SK-N-SH (cell line): Measurements from ENCODE around the gene ZBTB34. TPM values are rescaled to one million over a fixed set of nuclear protein-coding genes. Genes with fewer than 3 reads are reported as not detected.

ENCODE experiments used
- CTCF ChIA-PET: fragments of 300-600, 350-600 bp; formaldehyde crosslinking; extraction: SDS; loops from one replicate; lab custom pipeline; 2021; lab: Yijun Ruan, JAX
- POLR2A ChIA-PET: fragments of 350-600 bp; sonication (Branson Sonifier 250); formaldehyde crosslinking; extraction: SDS; loops from one replicate; lab custom pipeline; 2020; ENCODE audit warnings: antibody characterized with exemption, inconsistent platforms; lab: Yijun Ruan, JAX
- DNase-seq: peaks from one replicate; pipeline ENCODE4 v3.0.0; 2012
- H2AFZ ChIP-seq: fragments of 200-600 bp; sonication (generic); 2 replicates; pipeline ENCODE4 v1.8.1; 2016; ENCODE audit warnings: antibody characterized with exemption, mild to moderate bottlenecking, low read depth
- H3F3A ChIP-seq: fragments of 200-600 bp; sonication (generic); replicated peaks from 2 replicates; pipeline ENCODE3; 2016; ENCODE audit warnings: antibody characterized with exemption, mild to moderate bottlenecking; ENCODE audit not compliant: insufficient read depth
- H3K27ac ChIP-seq, 2 experiments: fragments of 200-500 bp in 1 of 2; fragments of 200-600 bp in 1 of 2; sonication (Bioruptor generic) in 1 of 2; sonication (generic), shearing (Covaris generic) in 1 of 2; 2 replicates each; pipeline versions ENCODE4 v1.5.1 to v1.6.1; 2014 to 2016; ENCODE audit warnings: low read depth in 2 of 2, inconsistent platforms in 1 of 2, low read length in 1 of 2, mild to moderate bottlenecking in 1 of 2, mixed read lengths in 1 of 2
- H3K27me3 ChIP-seq: fragments of 200-600 bp; sonication (generic), shearing (Covaris generic); 2 replicates; pipeline ENCODE4 v1.6.1; 2016; ENCODE audit warnings: mixed run types; ENCODE audit not compliant: insufficient read depth
- H3K36me3 ChIP-seq, 2 experiments: fragments of 200-500 bp in 1 of 2; fragments of 200-600 bp in 1 of 2; sonication (Bioruptor generic) in 1 of 2; sonication (generic) in 1 of 2; replicated peaks in 1 of 2; 2 replicates each; pipeline versions ENCODE3 to v1.5.1; 2014 to 2016; ENCODE audit warnings: low read length in 1 of 2, mild to moderate bottlenecking in 1 of 2; ENCODE audit not compliant: insufficient read depth in 2 of 2, control insufficient read depth in 1 of 2
- H3K4me1 ChIP-seq, 2 experiments: fragments of 200-500 bp in 1 of 2; fragments of 200-600 bp in 1 of 2; sonication (Bioruptor generic) in 1 of 2; sonication (generic), shearing (Covaris generic) in 1 of 2; 2 replicates each; pipeline versions ENCODE4 v1.5.1 to v1.6.1; 2014 to 2016; ENCODE audit warnings: low read depth in 1 of 2, low read length in 1 of 2, mixed run types in 1 of 2; ENCODE audit not compliant: insufficient read depth in 2 of 2, control insufficient read depth in 1 of 2
- H3K4me2 ChIP-seq: fragments of 200-600 bp; sonication (generic), shearing (Covaris generic); 2 replicates; pipeline ENCODE4 v1.6.1; 2017; ENCODE audit warnings: mixed run types
- H3K4me3 ChIP-seq, 2 experiments: fragments of 200-500 bp in 1 of 2; fragments of 200-600 bp in 1 of 2; sonication (Bioruptor generic) in 1 of 2; sonication (generic), shearing (Covaris generic) in 1 of 2; 2 replicates each; pipeline versions ENCODE4 v1.5.1 to v1.8.1; 2014 to 2016; ENCODE audit warnings: low read depth in 2 of 2, inconsistent platforms in 1 of 2, low read length in 1 of 2, mild to moderate bottlenecking in 1 of 2, mixed read lengths in 1 of 2, moderate library complexity in 1 of 2
- H3K79me2 ChIP-seq: fragments of 200-600 bp; sonication (generic); 2 replicates; pipeline ENCODE4 v1.8.1; 2017; ENCODE audit warnings: mild to moderate bottlenecking; ENCODE audit not compliant: insufficient read depth
- H3K9ac ChIP-seq: fragments of 200-600 bp; sonication (generic); 2 replicates; pipeline ENCODE4 v1.6.1; 2017; ENCODE audit warnings: mixed run types
- H3K9me2 ChIP-seq: fragments of 200-600 bp; sonication (generic); 2 replicates; pipeline ENCODE4 v1.6.1; 2017; ENCODE audit warnings: mixed run types
- H3K9me3 ChIP-seq: fragments of 200-600 bp; sonication (generic); 2 replicates; pipeline ENCODE4 v1.6.1; 2017; ENCODE audit warnings: mixed run types, mild to moderate bottlenecking, moderate library complexity
- H4K20me1 ChIP-seq: fragments of 200-600 bp; sonication (generic); 2 replicates; pipeline ENCODE4 v1.6.1; 2017; ENCODE audit warnings: mild to moderate bottlenecking, mixed run types; ENCODE audit not compliant: insufficient read depth
- ELF1 ChIP-seq: IDR thresholded peaks from 2 replicates; pipeline ENCODE4 v1.4.0; 2012
- EP300 ChIP-seq, 2 experiments: IDR thresholded peaks; 2 replicates each; pipeline versions ENCODE4 v1.4.0 to v1.6.1; 2012; ENCODE audit warnings: borderline replicate concordance in 1 of 2, low read depth in 1 of 2, low read length in 1 of 2
- EZH2phosphoT487 ChIP-seq: fragments of 200-600 bp; sonication (generic); IDR thresholded peaks from 2 replicates; pipeline ENCODE4 v1.6.1; 2017; ENCODE audit warnings: low read depth, mixed run types, mild to moderate bottlenecking, antibody characterized with exemption, moderate library complexity, borderline replicate concordance
- FOSL2 ChIP-seq: IDR thresholded peaks from 2 replicates; pipeline ENCODE4 v1.4.0; 2012; ENCODE audit warnings: low read depth, mild to moderate bottlenecking, moderate library complexity, borderline replicate concordance
- FOXM1 ChIP-seq: IDR thresholded peaks from 2 replicates; pipeline ENCODE4 v1.4.0; 2012; ENCODE audit warnings: low read depth, mild to moderate bottlenecking
- GABPA ChIP-seq: IDR thresholded peaks from 2 replicates; pipeline ENCODE4 v1.4.0; 2012; ENCODE audit warnings: low read depth, mild to moderate bottlenecking
- GATA2 ChIP-seq: sonication (generic); formaldehyde crosslinking; IDR thresholded peaks from 2 replicates; pipeline ENCODE4 v1.5.0; 2020; ENCODE audit warnings: mild to moderate bottlenecking, missing genetic modification reagents
- IRF3 ChIP-seq: fragments of 150-350 bp; IDR thresholded peaks from 2 replicates; pipeline ENCODE4 v1.6.1; 2016; ENCODE audit warnings: mild to moderate bottlenecking, low read depth, low read length
- MAX ChIP-seq: IDR thresholded peaks from 2 replicates; pipeline ENCODE4 v1.4.0; 2012; ENCODE audit warnings: low read depth
- MXI1 ChIP-seq: IDR thresholded peaks from 2 replicates; pipeline ENCODE4 v1.6.1; 2012; ENCODE audit warnings: mild to moderate bottlenecking, low read depth, low read length, improper control_type of control experiment
- NRF1 ChIP-seq: IDR thresholded peaks from 2 replicates; pipeline ENCODE4 v1.6.1; 2012; ENCODE audit warnings: low read depth, mild to moderate bottlenecking, low read length
- RAD21 ChIP-seq: IDR thresholded peaks from 2 replicates; pipeline ENCODE4 v1.6.1; 2012; ENCODE audit warnings: mild to moderate bottlenecking, low read length
- TCF12 ChIP-seq: IDR thresholded peaks from 2 replicates; pipeline ENCODE4 v1.4.0; 2012
- USF1 ChIP-seq: IDR thresholded peaks from 2 replicates; pipeline ENCODE4 v1.4.0; 2012; ENCODE audit warnings: low read depth, borderline replicate concordance
- USF2 ChIP-seq: fragments of 150-350 bp; IDR thresholded peaks from 2 replicates; pipeline ENCODE4 v1.6.1; 2017; ENCODE audit warnings: antibody characterized with exemption, low read length, low read depth, borderline replicate concordance
- WGBS: methylation state at CpG from one replicate; pipeline ENCODE4 v1.1.6; 2017; ENCODE audit warnings: low lambda C conversion rate; 5-methylcytosine and 5-hydroxymethylcytosine counted together
- polyA plus RNA-seq, 3 experiments: library from polyadenylated mRNA; depleted of rRNA; stranded (reverse); fragments of >200 nt; gene quantifications; 2 replicates each; pipeline ENCODE4 v1.2.3, GENCODE V29; 2012

The ZBTB34 gene
- polyA plus RNA-seq, 1 of the 3 experiments (the other 2 are of a cell fraction) = 2.9 TPM

GRCh38 chr9:126886034-126886822 is 25.8 kb downstream of the ZBTB34 start:
- Histone ChIP-seq H4K20me1 (peaks cover 29% of the 10 kb centered on the region), H3K9me2 (no peaks in the 10 kb centered on the region)
- TF ChIP-seq MAX (no peak), TCF12 (no peak), MXI1 (no peak), IRF3 (no peak), USF2 (no peak), RAD21 (no peak), GATA2 (CRISPR knock-in tag) (no peak), GABPA (no peak), EP300 (IDR thresholded peaks at IDR 0.05; ENCODE audit: borderline replicate concordance in 1 of 2, low read depth in 1 of 2, low read length in 1 of 2) (no peak), NRF1 (no peak), FOSL2 (no peak), EZH2phosphoT487 (no peak), FOXM1 (no peak), ELF1 (no peak), USF1 (no peak)
- TF ChIP-seq, all 33 proteins: peak for 0
- no peaks in the 10 kb centered on the region; a peak in 1 of 4 replicates for H3K4me1 ChIP-seq
- ChIA-PET POLR2A (no interaction called here), CTCF (no interaction called here)
- peaks cover 18 to 30% of the 10 kb centered on the region in 2 experiments for H3K36me3 ChIP-seq
- no peaks in the 10 kb centered on the region for H3F3A ChIP-seq
- H3K9ac ChIP-seq = no peak overlapping the region
- no peak overlapping the region for H2AFZ ChIP-seq
- DNase-seq = no peak
- H3K9me3 ChIP-seq = no peaks in the 10 kb centered on the region
- WGBS = 96% methylated on average over 22 of the region's 23 CpGs
- no peak overlapping the region for H3K27ac ChIP-seq
- peaks cover 16% of the 10 kb centered on the region; the same call in 1 of the 2 replicates for H3K79me2 ChIP-seq
- no peaks in the 10 kb centered on the region for H3K27me3 ChIP-seq
- no peak overlapping the region for H3K4me2 ChIP-seq
- no peak overlapping the region for H3K4me3 ChIP-seq
